ENCODE results near the gene CREG1. TPM values are rescaled to one million over a fixed set of nuclear protein-coding genes. Genes with fewer than 3 reads are reported as not detected.
"Not testable (repeated sequence)": the region's sequence is repeated elsewhere in the genome, so short reads cannot be mapped to it uniquely, and the experiment has no call there.

CREG1 gene
- total and polyA plus RNA-seq, 2 experiments from 2014 or later, result 21.2 to 42.7 TPM

GRCh38 chr1:167555971-167556714 lies 2.6 kb upstream of the CREG1 start:
- no peak overlapping the region for H3K4me2 ChIP-seq
- no peaks in the 10 kb centered on the region for H3K9me3 Mint-ChIP-seq

DNA sequence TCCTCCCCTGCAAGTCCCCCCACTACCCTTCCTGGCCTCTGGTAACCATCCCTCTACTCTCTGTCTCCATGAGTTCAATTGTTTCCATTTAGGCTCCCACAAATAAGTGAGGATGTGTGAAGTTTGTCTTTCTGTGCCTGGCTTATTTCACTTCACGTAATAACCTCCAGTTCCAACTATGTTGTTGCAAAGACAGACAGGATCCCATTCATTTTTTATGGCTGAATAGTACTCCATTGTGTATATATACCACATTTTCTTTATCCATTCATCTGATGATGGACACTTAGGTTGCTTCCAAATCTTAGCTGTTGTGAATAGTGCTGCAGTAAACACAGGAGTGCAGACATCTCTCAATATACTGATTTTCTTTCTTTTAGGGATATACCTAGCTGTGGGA lies 1.5 kb upstream of the CREG1 start:
- H3K27ac Mint-ChIP-seq; H2AFZ ChIP-seq; H3K4me3 ChIP-seq; H3K36me3 ChIP-seq (ENCODE audit: insufficient read depth); H3K27me3 ChIP-seq (ENCODE audit: insufficient read depth); H3K9me3 Mint-ChIP-seq; ATAC-seq; H3K4me3 Mint-ChIP-seq; H3K4me2 ChIP-seq; H3K9me2 ChIP-seq (ENCODE audit: insufficient read depth); H3F3A ChIP-seq (replicated peaks; ENCODE audit: low read depth); DNase-seq (ENCODE audit: low spot score); H3K27ac ChIP-seq (ENCODE audit: low read depth); H3K36me3 Mint-ChIP-seq (ENCODE audit: low read depth); H3K4me1 ChIP-seq (ENCODE audit: insufficient read depth); H4K20me1 ChIP-seq (replicated peaks; ENCODE audit: insufficient read depth): not testable (repeated sequence)
- H3K27me3 Mint-ChIP-seq (ENCODE audit: insufficient read depth, low read depth, poor library complexity), result peaks cover 13% of the 10 kb centered on the region
- H3K79me2 ChIP-seq (replicated peaks; ENCODE audit: insufficient read depth), result peaks cover 11% of the 10 kb centered on the region; the same call in 1 of the 2 replicates
- peaks cover 11% of the 10 kb centered on the region for H3K4me1 Mint-ChIP-seq

More at GRCh38 chr1:167555971-167556714, 2.6 kb upstream of the CREG1 start:
- Histone ChIP-seq H3K4me1 (ENCODE audit: insufficient read depth) (no peaks in the 10 kb centered on the region), H3K27ac (ENCODE audit: low read depth) (no peak overlapping the region), H2AFZ (no peak overlapping the region), H3K4me3 (no peak overlapping the region), H3K9me2 (ENCODE audit: insufficient read depth) (no peaks in the 10 kb centered on the region), H3F3A (replicated peaks; ENCODE audit: low read depth) (no peaks in the 10 kb centered on the region), H3K79me2 (replicated peaks; ENCODE audit: insufficient read depth) (peaks cover 8% of the 10 kb centered on the region; the same call in 1 of the 2 replicates), H3K36me3 (ENCODE audit: insufficient read depth) (no peaks in the 10 kb centered on the region), H4K20me1 (replicated peaks; ENCODE audit: insufficient read depth) (no peaks in the 10 kb centered on the region), H3K27me3 (ENCODE audit: insufficient read depth) (peaks cover 2% of the 10 kb centered on the region; the same call in 1 of the 2 replicates)
- DNase-seq (ENCODE audit: low spot score) (peak; percentile 89), ATAC-seq (no peak; the same call in 2 of the 3 replicates)
- H3K4me3 Mint-ChIP-seq, result no peak overlapping the region
- 0 out of 2 replicates have a peak, but pooled peaks have one; percentile 17 for TF ChIP-seq CREB1 (CRISPR knock-in tag; IDR thresholded peaks at IDR 0.05; ENCODE audit: low read depth)
- TF ChIP-seq CTCF (conservative IDR thresholded peaks at IDR 0.05; ENCODE audit: low read depth in 2 of 2), result peak; percentile 88 to 95
- no peak for TF ChIP-seq NANOG (IDR thresholded peaks at IDR 0.05; ENCODE audit: borderline replicate concordance)
- H3K4me1 Mint-ChIP-seq, result peaks cover 3% of the 10 kb centered on the region
- H3K27ac Mint-ChIP-seq, result no peak overlapping the region
- H3K36me3 Mint-ChIP-seq (ENCODE audit: low read depth), result no peaks in the 10 kb centered on the region
- peaks cover 13% of the 10 kb centered on the region for H3K27me3 Mint-ChIP-seq (ENCODE audit: insufficient read depth, low read depth, poor library complexity)

DNA sequence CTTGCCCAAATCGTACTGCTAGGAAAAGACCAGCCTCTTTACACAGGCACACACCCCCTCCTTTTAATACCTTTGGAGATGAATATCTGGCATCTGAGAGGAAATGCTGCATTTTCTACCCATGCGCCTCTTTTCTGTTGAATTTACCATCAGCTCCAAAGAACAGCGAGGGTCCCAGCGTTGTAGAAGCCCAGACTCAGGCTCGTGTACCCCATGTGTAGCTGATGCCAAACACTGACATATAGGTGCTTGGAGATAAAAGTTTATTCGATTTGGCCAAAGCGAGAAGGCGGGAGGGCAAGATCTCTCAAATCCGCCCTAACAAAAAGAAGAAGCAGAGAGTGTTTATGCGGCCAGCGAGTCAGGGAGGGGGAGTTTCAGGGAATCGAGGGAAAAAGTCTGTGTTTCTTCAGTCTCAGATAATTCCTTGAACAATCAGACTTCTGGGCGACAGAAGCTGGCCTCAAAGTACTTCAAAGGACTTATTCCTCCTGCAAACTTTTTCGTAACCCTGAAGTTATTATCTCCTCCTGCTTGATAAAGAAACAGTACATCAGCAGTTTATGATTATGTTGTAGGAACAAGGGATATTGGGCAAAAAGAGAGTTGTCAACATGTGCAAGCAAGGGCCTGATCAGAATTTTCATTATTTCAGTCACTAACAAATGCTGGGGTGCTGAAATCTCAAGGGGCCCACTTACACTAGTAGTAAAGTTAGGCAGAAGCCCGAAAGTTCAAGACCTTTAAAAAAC lies 642 bp upstream of the CREG1 start:
- no peak for ATAC-seq
- TF ChIP-seq, protein P1, sequence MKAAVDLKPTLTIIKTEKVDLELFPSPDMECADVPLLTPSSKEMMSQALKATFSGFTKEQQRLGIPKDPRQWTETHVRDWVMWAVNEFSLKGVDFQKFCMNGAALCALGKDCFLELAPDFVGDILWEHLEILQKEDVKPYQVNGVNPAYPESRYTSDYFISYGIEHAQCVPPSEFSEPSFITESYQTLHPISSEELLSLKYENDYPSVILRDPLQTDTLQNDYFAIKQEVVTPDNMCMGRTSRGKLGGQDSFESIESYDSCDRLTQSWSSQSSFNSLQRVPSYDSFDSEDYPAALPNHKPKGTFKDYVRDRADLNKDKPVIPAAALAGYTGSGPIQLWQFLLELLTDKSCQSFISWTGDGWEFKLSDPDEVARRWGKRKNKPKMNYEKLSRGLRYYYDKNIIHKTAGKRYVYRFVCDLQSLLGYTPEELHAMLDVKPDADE (IDR thresholded peaks at IDR 0.05), result no peak
- TF ChIP-seq CREB1 (CRISPR knock-in tag; IDR thresholded peaks at IDR 0.05; ENCODE audit: low read depth) (no peak), EZH2 (IDR thresholded peaks at IDR 0.05; ENCODE audit: low read depth, unreplicated experiment) (no peak)

More for the DNA sequence above, 642 bp upstream of the CREG1 start:
- Histone ChIP-seq H3K27me3 (ENCODE audit: insufficient read depth) (peaks cover 2% of the 10 kb centered on the region; the same call in 1 of the 2 replicates), H4K20me1 (replicated peaks; ENCODE audit: insufficient read depth) (peaks cover 5% of the 10 kb centered on the region), H3K4me2 (peak overlapping the region; percentile 86), H3F3A (replicated peaks; ENCODE audit: low read depth) (no peaks in the 10 kb centered on the region), H3K9me2 (ENCODE audit: insufficient read depth) (no peaks in the 10 kb centered on the region), H3K36me3 (ENCODE audit: insufficient read depth) (no peaks in the 10 kb centered on the region), H3K79me2 (replicated peaks; ENCODE audit: insufficient read depth) (peaks cover 11% of the 10 kb centered on the region; the same call in 1 of the 2 replicates), H3K27ac (ENCODE audit: low read depth) (no peak overlapping the region), H2AFZ (peak overlapping the region; percentile 93), H3K4me3 (peak overlapping the region; percentile 56), H3K4me1 (ENCODE audit: insufficient read depth) (no peaks in the 10 kb centered on the region)
- H3K4me3 Mint-ChIP-seq, result peak overlapping the region; percentile 83
- no peak overlapping the region; the same call in 1 of the 2 replicates for H3K27ac Mint-ChIP-seq
- peak; percentile 22 for DNase-seq (ENCODE audit: low spot score)
- no peaks in the 10 kb centered on the region for H3K36me3 Mint-ChIP-seq (ENCODE audit: low read depth)
- peaks cover 13% of the 10 kb centered on the region for H3K27me3 Mint-ChIP-seq (ENCODE audit: insufficient read depth, low read depth, poor library complexity)
- H3K9me3 Mint-ChIP-seq, result no peaks in the 10 kb centered on the region
- H3K4me1 Mint-ChIP-seq, result peaks cover 11% of the 10 kb centered on the region

Data from GM23338 (cell line).